Endometrium (tissue), 2 donors: ENCODE data around the gene RBM10.

Source experiments
- FAIRE-seq: peaks from 2 replicates; lab custom pipeline; 2012; peaks lifted over from hg19 to GRCh38; lab: Jason Lieb, UNC
- donor health status: control.
- donor health status: control.

The RBM10 gene

GRCh38 chrX:47146936-47147859, 2.2 kb downstream of the RBM10 start:
- FAIRE-seq, result no peak

GRCh38 chrX:47148946-47149345, 3.9 kb downstream of the RBM10 start:
- no peak for FAIRE-seq

GRCh38 chrX:47151435-47151834, 6.4 kb downstream of the RBM10 start:
- FAIRE-seq, result no peak

- FAIRE-seq, result no peak
Observed at GRCh38 chrX:47156611-47157520, 11.8 kb downstream of the RBM10 start.

DNA sequence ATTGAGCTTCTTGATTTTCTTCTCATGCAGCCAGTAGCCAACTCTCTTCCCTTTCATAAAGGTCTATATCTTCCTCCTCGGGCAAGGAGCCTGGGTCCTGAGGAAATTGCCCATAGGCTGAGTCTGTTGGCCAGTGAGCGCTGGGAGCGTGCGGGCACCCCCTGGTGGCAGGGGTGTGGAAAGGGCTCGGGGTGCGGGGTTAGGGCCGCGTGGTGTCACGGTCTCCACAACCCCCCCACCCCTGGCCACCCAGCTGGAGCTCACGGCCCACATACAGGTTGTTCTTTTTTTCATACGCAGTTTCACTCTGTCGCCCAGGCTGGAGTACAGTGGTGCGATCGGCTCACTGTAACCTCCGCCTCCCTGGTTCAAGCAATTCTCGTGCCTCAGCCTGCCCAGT, 13.1 kb downstream of the RBM10 start:
- no peak for FAIRE-seq

GRCh38 chrX:47158781-47159180, 13.8 kb downstream of the RBM10 start:
- FAIRE-seq, result no peak

DNA sequence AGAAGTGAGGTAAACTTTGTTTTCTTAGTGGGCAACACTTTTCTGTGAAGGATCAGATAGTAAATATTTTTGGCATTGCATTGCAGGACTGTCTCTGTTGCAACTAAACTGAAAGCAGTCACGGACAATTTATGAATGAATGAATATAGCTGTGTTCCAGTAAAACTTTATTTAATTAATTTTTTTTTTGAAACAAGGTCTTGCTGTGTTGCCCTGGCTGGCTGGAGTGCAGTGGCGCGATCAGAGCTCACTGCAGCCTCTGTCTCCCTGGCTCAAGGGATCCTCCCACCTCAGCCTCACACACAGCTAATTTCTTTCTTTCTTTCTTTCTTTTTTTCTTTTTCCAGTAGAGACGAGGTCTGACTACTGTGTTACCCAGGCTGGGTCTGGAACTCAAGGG, 15.8 kb downstream of the RBM10 start:
- FAIRE-seq, result no peak

DNA sequence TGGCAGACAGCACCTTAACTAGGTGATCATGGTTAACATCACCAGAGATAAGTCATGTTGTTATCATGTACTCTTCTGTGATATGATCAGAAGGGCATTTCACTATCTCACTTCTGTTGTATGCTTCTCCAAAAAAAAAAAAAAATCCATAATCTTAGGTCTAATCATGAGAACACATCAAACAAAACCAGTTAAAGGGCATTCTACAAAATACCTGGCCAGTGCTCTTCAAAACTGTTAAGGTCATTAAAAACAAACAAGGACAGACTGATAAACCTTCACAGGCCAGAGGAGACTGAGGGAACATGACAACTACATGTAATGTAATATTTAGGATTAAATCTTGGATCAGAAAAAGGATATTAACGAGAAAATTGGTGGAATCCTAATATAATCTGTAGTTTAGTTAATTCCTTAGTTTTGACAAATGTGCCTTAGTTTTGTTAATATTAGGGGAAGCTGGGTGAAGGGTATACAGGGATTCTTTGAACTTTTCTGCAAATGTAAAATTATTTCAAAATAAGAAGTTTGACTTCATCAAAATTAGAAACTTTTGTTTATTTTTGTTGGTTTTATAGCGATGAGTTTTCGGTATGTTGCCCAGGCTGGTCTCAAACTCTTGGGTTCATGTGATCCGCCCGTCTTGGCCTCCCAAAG, 18.0 kb downstream of the RBM10 start:
- no peak for FAIRE-seq

- no peak for FAIRE-seq
Observed at GRCh38 chrX:47164420-47164819, 19.4 kb downstream of the RBM10 start.

GRCh38 chrX:47166126-47166525, 21.1 kb downstream of the RBM10 start:
- no peak for FAIRE-seq

DNA sequence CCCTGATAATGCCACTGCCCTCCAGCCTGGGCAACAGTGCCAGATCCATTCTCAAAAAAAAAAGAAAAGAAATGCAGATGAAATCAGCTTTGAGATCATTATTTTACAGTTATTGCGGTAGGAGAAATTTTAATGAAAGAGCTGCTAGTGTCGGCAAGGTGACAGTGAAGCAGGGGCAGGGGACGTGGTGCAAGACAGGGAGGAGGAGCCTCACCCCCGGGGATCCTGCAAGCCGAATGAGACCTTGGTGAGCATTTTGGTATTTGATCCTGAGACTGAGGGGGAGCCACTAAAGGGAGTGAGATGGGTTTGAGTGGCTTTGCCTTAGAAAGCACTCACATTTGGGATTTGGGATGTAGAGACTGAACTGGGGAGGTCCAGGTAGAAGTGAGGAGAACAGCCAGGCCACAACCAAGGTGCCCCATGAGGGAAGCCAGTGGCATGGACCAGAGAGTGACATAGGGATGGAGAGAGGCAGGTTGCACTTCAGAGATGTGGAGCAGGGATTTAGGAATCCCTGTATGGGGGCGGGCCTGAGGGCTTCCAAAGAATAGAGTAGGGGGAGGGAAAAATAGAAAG, 23.6 kb downstream of the RBM10 start:
- FAIRE-seq, result no peak

DNA sequence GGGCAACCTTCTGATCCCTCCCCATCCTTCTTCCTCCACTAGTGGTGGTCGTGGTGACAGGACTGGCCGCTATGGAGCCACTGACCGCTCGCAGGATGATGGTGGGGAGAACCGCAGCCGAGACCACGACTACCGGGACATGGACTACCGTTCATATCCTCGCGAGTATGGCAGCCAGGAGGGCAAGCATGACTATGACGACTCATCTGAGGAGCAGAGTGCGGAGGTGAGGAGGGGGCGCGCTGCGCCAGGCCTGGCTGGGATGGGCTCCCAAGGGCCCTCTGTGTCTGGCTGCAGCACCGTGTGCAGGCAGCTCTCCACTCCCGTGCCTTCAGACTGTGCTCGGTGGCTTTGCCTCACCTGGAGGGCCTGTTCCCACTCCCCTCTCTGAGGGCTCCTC, 24.3 kb downstream of the RBM10 start:
- no peak for FAIRE-seq

- no peak for FAIRE-seq
Observed at GRCh38 chrX:47169726-47170515, 24.9 kb downstream of the RBM10 start.

DNA sequence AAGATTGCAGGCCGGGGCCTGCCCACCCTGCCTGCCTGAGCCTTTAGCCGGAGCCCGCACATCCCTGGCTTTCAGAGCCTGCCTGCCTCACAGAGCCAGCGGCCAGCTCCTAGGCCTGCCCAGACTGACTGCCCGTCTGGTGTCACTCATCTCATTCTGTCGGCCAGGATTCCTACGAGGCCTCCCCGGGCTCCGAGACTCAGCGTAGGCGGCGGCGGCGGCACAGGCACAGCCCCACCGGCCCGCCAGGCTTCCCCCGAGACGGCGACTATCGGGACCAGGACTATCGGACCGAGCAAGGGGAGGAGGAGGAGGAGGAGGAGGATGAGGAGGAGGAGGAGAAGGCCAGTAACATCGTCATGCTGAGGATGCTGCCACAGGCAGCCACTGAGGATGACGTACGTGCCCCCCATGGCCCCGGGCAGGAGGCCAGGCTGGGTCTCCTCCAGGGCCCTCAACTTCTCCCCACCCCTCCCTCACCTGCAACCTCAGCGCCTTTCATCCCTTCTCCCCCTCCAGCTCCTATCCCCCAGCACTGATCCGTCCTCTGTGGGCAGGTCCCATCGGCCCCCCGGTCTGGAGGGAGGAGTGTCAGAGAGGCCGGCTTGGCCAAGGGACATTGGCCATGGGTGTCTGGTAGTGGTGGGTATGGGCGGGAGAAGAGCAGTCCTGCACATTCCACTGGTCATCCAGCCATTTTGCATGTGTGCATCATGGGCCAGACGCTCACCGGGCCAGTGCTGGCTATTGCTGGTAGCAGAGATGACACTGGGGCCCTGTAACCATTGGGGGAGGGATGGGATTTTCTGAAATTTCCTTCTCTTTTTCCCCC, 26.1 kb downstream of the RBM10 start:
- no peak for FAIRE-seq

DNA sequence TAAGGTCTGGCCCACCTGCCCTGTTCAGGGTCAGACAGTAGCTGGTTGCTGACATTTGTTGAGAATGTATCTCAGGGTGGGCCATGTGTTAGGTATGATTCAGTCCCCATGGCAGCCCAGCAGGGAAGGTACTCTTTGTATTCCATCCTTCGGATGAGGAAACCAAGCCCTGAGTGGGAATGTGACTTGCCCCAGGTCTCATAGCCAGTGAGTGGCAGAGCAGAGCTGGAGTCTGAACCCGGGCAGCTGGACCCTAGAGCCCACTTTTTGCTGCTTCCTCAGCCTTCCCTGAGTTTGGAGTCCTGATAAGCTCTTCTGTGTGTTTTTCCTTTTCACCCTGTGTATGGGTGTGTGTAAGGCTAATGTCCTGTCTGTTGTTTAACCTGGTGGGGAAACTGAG, 27.0 kb downstream of the RBM10 start:
- no peak for FAIRE-seq

DNA sequence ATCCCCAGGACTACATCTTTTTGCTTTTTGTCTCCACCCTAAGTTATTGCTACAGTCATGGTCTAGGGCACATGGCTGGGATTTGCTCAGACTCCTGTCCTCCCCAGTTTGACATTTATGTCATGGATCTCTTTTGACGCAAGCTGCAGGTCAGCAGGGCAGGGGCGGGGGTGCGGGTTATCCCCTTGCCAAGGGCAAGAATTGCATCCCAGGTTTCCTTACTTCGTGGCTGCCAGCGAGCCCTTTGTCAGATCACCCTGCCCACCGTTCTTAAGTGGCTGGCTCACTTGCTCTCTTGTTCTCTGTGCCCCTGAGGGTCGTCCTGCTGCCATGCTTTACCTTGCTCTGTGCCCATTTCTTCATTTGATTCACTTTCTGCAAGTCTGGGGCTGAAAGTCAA, 27.5 kb downstream of the RBM10 start:
- FAIRE-seq, result no peak

DNA sequence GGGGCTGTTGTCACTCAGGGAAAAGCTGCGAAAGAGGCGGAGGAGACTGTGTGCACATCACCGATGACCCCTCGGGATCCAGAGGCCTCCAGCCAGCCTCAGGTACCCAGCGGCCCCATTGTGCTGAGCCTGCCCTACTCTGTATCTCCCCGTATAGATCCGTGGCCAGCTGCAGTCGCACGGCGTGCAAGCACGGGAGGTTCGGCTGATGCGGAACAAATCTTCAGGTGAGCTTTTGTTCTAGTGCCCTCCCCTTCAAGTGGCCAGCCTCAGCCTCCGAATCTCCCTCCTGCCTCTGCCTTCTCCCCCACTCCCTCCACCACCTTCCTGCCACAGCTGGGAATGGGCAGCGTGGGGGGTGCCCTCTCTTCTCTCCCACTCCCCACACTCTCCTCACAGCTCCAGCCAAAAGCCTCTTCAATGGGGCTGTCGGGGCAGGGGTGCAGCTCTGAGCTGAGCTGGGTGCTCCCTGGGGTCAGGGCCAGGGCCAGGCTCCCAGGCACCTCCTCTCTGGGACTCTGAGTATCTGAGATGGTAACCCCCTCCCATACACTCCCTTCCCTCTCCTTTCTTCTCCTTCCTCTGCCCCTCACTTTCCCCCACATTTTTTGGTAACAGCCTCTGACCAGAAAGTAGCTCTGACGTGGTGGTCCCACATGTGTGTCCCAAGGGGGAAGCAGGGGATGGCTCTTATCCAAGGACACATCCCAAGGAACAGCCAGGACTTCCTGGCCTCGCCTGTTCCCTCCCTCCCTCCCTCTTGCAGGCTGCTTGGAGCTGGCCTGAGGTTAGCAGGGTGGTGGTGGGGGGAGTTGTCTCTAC, 28.2 kb downstream of the RBM10 start:
- no peak for FAIRE-seq

DNA sequence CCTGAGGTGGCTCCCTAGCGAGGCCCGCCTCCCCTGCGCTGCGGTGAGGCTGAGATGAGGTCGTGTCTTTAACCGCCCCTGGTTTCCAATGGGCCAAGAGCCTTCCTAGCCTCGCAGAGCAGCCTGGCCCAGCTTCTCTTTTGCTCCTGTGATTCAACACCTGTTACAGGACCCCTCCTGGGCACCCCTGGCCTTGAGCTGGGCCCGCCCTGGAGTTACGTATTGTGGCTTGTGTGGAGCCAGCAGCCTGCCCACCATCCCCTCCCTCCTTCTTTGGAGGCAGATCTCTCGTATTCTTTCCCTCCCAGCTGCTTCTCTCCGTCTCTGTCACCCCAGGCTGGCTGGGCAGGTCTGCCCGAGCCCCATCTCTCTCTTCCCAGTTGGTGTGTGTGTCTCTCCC, 29.4 kb downstream of the RBM10 start:
- FAIRE-seq, result no peak

GRCh38 chrX:47174846-47175587, 30.0 kb downstream of the RBM10 start:
- FAIRE-seq, result no peak
